IMR-90 (cell line): Measurements from ENCODE around the gene FAM81A. TPM values are rescaled to one million over a fixed set of nuclear protein-coding genes. Genes with fewer than 3 reads are reported as not detected.
"Not testable (repeated sequence)": the region's sequence is repeated elsewhere in the genome, so short reads cannot be mapped to it uniquely, and the experiment has no call there.

Source experiments
- ATAC-seq: fragments of 200-7000 bp; cut with Tn5 transposase; 2 replicates; pipeline ENCODE4 v1.9.1; 2020; ENCODE audit warnings: low read depth, mild to moderate bottlenecking, moderate library complexity
- BruUV-seq: library from RNA; stranded (reverse); fragments of 400-500 nt; replicated peaks from 2 replicates; lab custom pipeline; 2021; lab: Mats Ljungman, UMichigan
- CTCF ChIA-PET: fragments of 300-600 bp; formaldehyde crosslinking; extraction: SDS; loops from one replicate; lab custom pipeline; 2021; ENCODE audit warnings: antibody characterized with exemption; lab: Yijun Ruan, JAX
- POLR2A ChIA-PET: fragments of 300-600 bp; sonication (Branson Sonifier 250); formaldehyde crosslinking; loops from one replicate; lab custom pipeline; 2022; ENCODE audit warnings: antibody characterized with exemption; ENCODE audit not compliant: unreplicated experiment; lab: Charles Lee
- DNase-seq: peaks from one replicate; pipeline ENCODE4 v3.0.0; 2013
- H2AFZ ChIP-seq: replicated peaks from 2 replicates; pipeline ENCODE3; 2013; ENCODE audit warnings: low read length, mild to moderate bottlenecking; ENCODE audit not compliant: poor library complexity
- H2AK5ac ChIP-seq: 2 replicates; pipeline ENCODE4 v1.6.1; 2013; ENCODE audit warnings: low read depth, low read length, inconsistent platforms
- H2AK9ac ChIP-seq: replicated peaks from 2 replicates; pipeline ENCODE3; 2013; ENCODE audit warnings: mild to moderate bottlenecking, low read depth, low read length, moderate library complexity; ENCODE audit not compliant: poor library complexity
- H2BK120ac ChIP-seq: 2 replicates; pipeline ENCODE4 v1.6.1; 2013; ENCODE audit warnings: low read depth, low read length, inconsistent platforms
- H2BK15ac ChIP-seq: 3 replicates; pipeline ENCODE4 v1.6.1; 2013; ENCODE audit warnings: low read depth, low read length, inconsistent platforms
- H2BK20ac ChIP-seq: 2 replicates; pipeline ENCODE4 v1.6.1; 2013; ENCODE audit warnings: low read depth, mild to moderate bottlenecking, inconsistent platforms, low read length, moderate library complexity
- H2BK5ac ChIP-seq: 2 replicates; pipeline ENCODE4 v1.6.1; 2013; ENCODE audit warnings: mild to moderate bottlenecking, low read depth, low read length, inconsistent platforms; ENCODE audit not compliant: poor library complexity, severe bottlenecking
- H3K14ac ChIP-seq: replicated peaks from 2 replicates; pipeline ENCODE4 v1.6.1; 2013; ENCODE audit warnings: low read depth, low read length, inconsistent platforms
- H3K18ac ChIP-seq: 2 replicates; pipeline ENCODE4 v1.6.1; 2013; ENCODE audit warnings: low read depth, low read length, control low read depth
- H3K23ac ChIP-seq: 2 replicates; pipeline ENCODE4 v1.6.1; 2013; ENCODE audit warnings: low read depth, low read length, inconsistent platforms
- H3K27ac ChIP-seq: 2 replicates; pipeline ENCODE4 v1.5.1; 2013; ENCODE audit warnings: mild to moderate bottlenecking, control low read depth, low read length; ENCODE audit not compliant: insufficient read depth
- H3K27me3 ChIP-seq: 2 replicates; pipeline ENCODE4 v1.6.1; 2013; ENCODE audit warnings: low read length; ENCODE audit not compliant: control insufficient read depth, insufficient read depth
- H3K36me3 ChIP-seq: 2 replicates; pipeline ENCODE4 v1.6.1; 2013; ENCODE audit warnings: low read length, mixed read lengths; ENCODE audit not compliant: control insufficient read depth, insufficient read depth
- H3K4ac ChIP-seq: 2 replicates; pipeline ENCODE4 v1.6.1; 2013; ENCODE audit warnings: low read depth, low read length, inconsistent platforms
- H3K4me1 ChIP-seq: 2 replicates; pipeline ENCODE4 v1.6.1; 2013; ENCODE audit warnings: low read length, mixed read lengths; ENCODE audit not compliant: control insufficient read depth, insufficient read depth
- H3K4me2 ChIP-seq: 2 replicates; pipeline ENCODE4 v1.6.1; 2013; ENCODE audit warnings: low read depth, mild to moderate bottlenecking, control low read depth, low read length, moderate library complexity
- H3K4me3 ChIP-seq: 2 replicates; pipeline ENCODE4 v1.5.1; 2013; ENCODE audit warnings: low read depth, mild to moderate bottlenecking, control low read depth, low read length, moderate library complexity; ENCODE audit not compliant: insufficient read depth
- H3K56ac ChIP-seq: 2 replicates; pipeline ENCODE4 v1.6.1; 2013; ENCODE audit warnings: low read length, inconsistent platforms; ENCODE audit not compliant: insufficient read depth; ENCODE audit errors: extremely low read depth
- H3K79me1 ChIP-seq, 2 experiments: 2 replicates each; pipeline ENCODE4 v1.6.1; 2013; ENCODE audit warnings: low read length in 2 of 2, inconsistent platforms in 1 of 2, low read depth in 1 of 2
- H3K9ac ChIP-seq: 2 replicates; pipeline ENCODE4 v1.6.1; 2013; ENCODE audit warnings: low read depth, low read length, control low read depth
- H3K9me1 ChIP-seq: 2 replicates; pipeline ENCODE4 v1.6.1; 2013; ENCODE audit warnings: low read length, inconsistent platforms; ENCODE audit not compliant: insufficient read depth
- H3K9me3 ChIP-seq: 2 replicates; pipeline ENCODE4 v1.6.1; 2013; ENCODE audit warnings: low read length; ENCODE audit not compliant: control insufficient read depth, insufficient read depth
- H4K20me1 ChIP-seq: 2 replicates; pipeline ENCODE4 v1.6.1; 2013; ENCODE audit warnings: low read length, inconsistent platforms; ENCODE audit not compliant: insufficient read depth
- H4K5ac ChIP-seq: 2 replicates; pipeline ENCODE4 v1.6.1; 2013; ENCODE audit warnings: mild to moderate bottlenecking, low read depth, low read length, control low read depth
- H4K8ac ChIP-seq, 2 experiments: 2 replicates each; pipeline ENCODE4 v1.6.1; 2013; ENCODE audit warnings: low read depth in 2 of 2, low read length in 2 of 2, control low read depth in 1 of 2, inconsistent platforms in 1 of 2
- H4K91ac ChIP-seq: 2 replicates; pipeline ENCODE4 v1.6.1; 2013; ENCODE audit warnings: low read depth, low read length, inconsistent platforms; ENCODE audit not compliant: insufficient read depth
- WGBS, 2 experiments: methylation state at CpG; one replicate each; pipeline versions ENCODE4 v1.1.5 to v1.1.7; 2013; ENCODE audit warnings: missing lambda C conversion rate in 2 of 2; ENCODE audit not compliant: insufficient read length in 1 of 2; ENCODE audit errors: extremely low coverage in 2 of 2; 5-methylcytosine and 5-hydroxymethylcytosine counted together
- dilution Hi-C: fragments of 300-500 bp; cut with HindIII; formaldehyde crosslinking; loops from one replicate; pipeline ENCODE4 v1.14.3; 2018; ENCODE audit warnings: low sequenced_read_pairs; ENCODE audit not compliant: unreplicated experiment
- in situ Hi-C: fragments of 300-500 bp; cut with MboI; formaldehyde crosslinking; loops from 3 replicates; pipeline ENCODE4 v1.14.3; 2019; ENCODE audit warnings: low sequenced_read_pairs, inconsistent platforms, mixed read lengths
- intact Hi-C: fragments of 100-400 bp; cut with micrococcal nuclease; formaldehyde crosslinking; loops from 2 replicates; pipeline ENCODE4 v1.10.0; 2022
- polyA plus RNA-seq, 3 experiments: library from polyadenylated mRNA; depleted of rRNA; stranded (reverse); fragments of >200 nt; gene quantifications; 2 replicates each; pipeline ENCODE4 v1.2.3, GENCODE V29; 2012; ENCODE audit warnings: low replicate concordance in 1 of 3
- total RNA-seq: library from RNA; depleted of rRNA; stranded (reverse); fragments of >200 nt; gene quantifications from 2 replicates; pipeline ENCODE4 v1.2.3, GENCODE V29; 2012

FAM81A gene
- total and polyA plus RNA-seq, 2 of the 4 experiments (the other 2 are of a cell fraction) = not detected

DNA sequence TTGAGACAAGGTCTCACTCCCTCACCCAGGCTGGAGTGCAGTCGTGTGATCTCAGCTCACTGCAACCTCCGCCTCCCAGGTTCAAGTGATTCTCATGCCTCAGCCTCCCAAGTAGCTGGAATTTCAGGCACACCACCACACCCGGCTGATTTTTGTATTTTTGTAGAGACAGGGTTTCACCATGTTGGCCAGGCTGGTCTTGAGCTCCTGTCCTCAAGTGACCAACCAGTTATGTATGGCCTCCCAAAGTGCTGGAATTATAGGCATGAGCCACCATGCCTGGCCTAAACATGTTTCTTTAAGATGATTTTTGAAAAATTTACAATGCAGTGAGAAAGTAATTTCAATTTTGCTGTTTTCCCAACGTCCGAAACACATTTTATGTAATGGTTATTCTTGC, 37.2 kb downstream of the FAM81A start:
- ATAC-seq, H2BK20ac ChIP-seq, intact Hi-C loops, H3K27ac ChIP-seq, H2BK120ac ChIP-seq, H3K4me1 ChIP-seq, H3K14ac ChIP-seq, H4K5ac ChIP-seq, H3K9ac ChIP-seq, H2BK15ac ChIP-seq, POLR2A ChIA-PET, H3K9me3 ChIP-seq, CTCF ChIA-PET, H2AK5ac ChIP-seq, H3K9me1 ChIP-seq, H2AFZ ChIP-seq, H2BK5ac ChIP-seq, H3K4me3 ChIP-seq, H4K91ac ChIP-seq, H3K4ac ChIP-seq, H4K20me1 ChIP-seq, H3K23ac ChIP-seq, dilution Hi-C loops, BruUV-seq, H3K18ac ChIP-seq, H2AK9ac ChIP-seq, H3K27me3 ChIP-seq, DNase-seq, H3K36me3 ChIP-seq, H3K79me1 ChIP-seq, H3K56ac ChIP-seq, H4K8ac ChIP-seq, H3K4me2 ChIP-seq: not testable (repeated sequence)
- no CpG with 5 or more reads among the region's 5 CpGs for WGBS, 2 experiments
- in situ Hi-C loops = loop anchor here (25.0 kb wide), 1 partner anchor 1263 kb away; no protein-coding TSS in a partner anchor
